Left kidney (tissue), 2 donors: ENCODE data around the gene KRTAP4-11. TPM values are rescaled to one million over a fixed set of nuclear protein-coding genes. Genes with fewer than 3 reads are reported as not detected.
"Not testable (repeated sequence)": the region's sequence is repeated elsewhere in the genome, so short reads cannot be mapped to it uniquely, and the experiment has no call there.

Experiments
- DNase-seq: peaks from one replicate; pipeline ENCODE4 v3.0.0-alpha.2; 2013
- polyA plus RNA-seq: library from polyadenylated mRNA; unstranded; fragments of 120-200 nt; gene quantifications from one replicate; pipeline ENCODE4 v1.2.1, GENCODE V29; 2013; ENCODE audit not compliant: insufficient read length

The KRTAP4-11 gene
- polyA plus RNA-seq, 1 donor = not detected

- DNase-seq = not testable (repeated sequence)
These were observed 33.9 kb downstream of the KRTAP4-11 start, which contains the start of gene KRTAP4-7 for GRCh38 chr17:41084100-41084856. TSS of gene KRTAP4-7 (plus strand) at chr17:41084150. CDS start at chr17:41084207, 57 bp downstream.

- not testable (repeated sequence) for DNase-seq
These were observed 34.7 kb downstream of the KRTAP4-11 start for GRCh38 chr17:41083427-41083826.

- DNase-seq = no peak
These were observed 35.5 kb downstream of the KRTAP4-11 start for GRCh38 chr17:41082626-41083025.

DNA sequence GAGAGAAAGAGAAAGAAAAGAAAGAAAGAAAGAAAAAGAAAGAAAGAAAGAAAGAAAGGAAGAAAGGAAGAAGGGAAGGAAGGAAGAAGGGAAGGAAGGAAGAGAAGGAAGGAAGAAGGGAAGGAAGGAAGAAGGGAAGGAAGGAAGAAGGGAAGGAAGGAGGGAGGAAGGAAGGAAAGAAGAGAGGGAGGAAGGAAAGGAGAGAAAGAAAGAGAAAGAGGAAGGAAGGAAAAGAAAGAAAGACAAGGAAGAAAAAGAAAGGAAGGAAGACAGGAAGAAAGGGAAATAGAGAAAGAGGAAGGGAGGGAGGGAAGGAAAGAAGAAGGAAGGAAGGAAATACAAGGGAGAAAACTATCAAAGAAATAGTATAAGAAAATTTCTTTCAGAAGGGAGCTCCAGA, 41.4 kb downstream of the KRTAP4-11 start:
- no peak for DNase-seq

- DNase-seq = no peak
These were observed 44.5 kb downstream of the KRTAP4-11 start for GRCh38 chr17:41073676-41074075.

GRCh38 chr17:41071606-41072360, 46.4 kb downstream of the KRTAP4-11 start:
- DNase-seq = no peak

GRCh38 chr17:41069031-41069430, 49.1 kb downstream of the KRTAP4-11 start:
- no peak for DNase-seq

DNA sequence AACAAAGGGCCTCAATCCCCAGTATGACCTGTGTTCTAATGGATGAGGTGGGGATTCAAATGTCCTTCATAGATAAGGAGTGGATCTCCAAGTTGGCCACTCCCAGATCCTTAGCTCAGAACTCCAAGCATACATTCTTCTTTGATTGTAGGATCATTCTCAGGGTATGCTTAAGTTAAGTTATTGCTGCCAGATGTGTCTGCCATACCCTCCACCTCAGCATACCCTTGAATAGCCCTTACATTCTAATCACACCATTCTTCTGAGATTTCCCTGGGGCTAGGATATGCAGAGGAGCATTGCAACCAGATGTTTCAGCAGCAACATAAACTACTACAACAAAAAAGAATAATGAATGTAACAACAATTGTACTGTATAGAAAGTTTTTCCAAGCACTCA, 50.9 kb downstream of the KRTAP4-11 start:
- DNase-seq = no peak

Other genes starting within 250 kb of the KRTAP4-11 start
- 0.33 TPM for gene KRT20, start 233.1 kb downstream of the KRTAP4-11 start, polyA plus RNA-seq
- 1.1 TPM for gene KRT23, start 180.7 kb downstream of the KRTAP4-11 start, polyA plus RNA-seq
- gene KRT39, start 151.4 kb downstream of the KRTAP4-11 start, polyA plus RNA-seq = not detected
- gene KRT40, start 134.0 kb downstream of the KRTAP4-11 start, polyA plus RNA-seq = not detected
- not detected for gene KRTAP3-3, start 124.2 kb downstream of the KRTAP4-11 start, polyA plus RNA-seq
- not detected for gene KRTAP3-2, start 118.5 kb downstream of the KRTAP4-11 start, polyA plus RNA-seq
- not detected for gene KRTAP3-1, start 109.2 kb downstream of the KRTAP4-11 start, polyA plus RNA-seq
- gene KRTAP1-5, start 91.2 kb downstream of the KRTAP4-11 start, polyA plus RNA-seq = not detected
- gene KRTAP1-4, start 88.2 kb downstream of the KRTAP4-11 start, polyA plus RNA-seq = not detected
- gene KRTAP1-3, start 83.5 kb downstream of the KRTAP4-11 start, polyA plus RNA-seq = not detected
- gene KRTAP1-1, start 76.9 kb downstream of the KRTAP4-11 start, polyA plus RNA-seq = not detected
- not detected for gene KRTAP2-1, start 71.1 kb downstream of the KRTAP4-11 start, polyA plus RNA-seq
- not detected for gene KRTAP2-2, start 63.1 kb downstream of the KRTAP4-11 start, polyA plus RNA-seq
- not detected for gene KRTAP2-3, start 58.3 kb downstream of the KRTAP4-11 start, polyA plus RNA-seq
- gene KRTAP2-4, start 52.5 kb downstream of the KRTAP4-11 start, polyA plus RNA-seq = not detected
- not detected for gene KRTAP4-7, start 34.2 kb downstream of the KRTAP4-11 start, polyA plus RNA-seq
- gene KRTAP4-8, start 20.2 kb downstream of the KRTAP4-11 start, polyA plus RNA-seq = not detected
- gene KRTAP4-16, start 16.2 kb downstream of the KRTAP4-11 start, polyA plus RNA-seq = not detected
- not detected for gene KRTAP4-9, start 13.0 kb downstream of the KRTAP4-11 start, polyA plus RNA-seq
- not detected for gene KRTAP4-12, start 5.8 kb upstream of the KRTAP4-11 start, polyA plus RNA-seq
- gene KRTAP4-6, start 22.2 kb upstream of the KRTAP4-11 start, polyA plus RNA-seq = not detected
- gene KRTAP4-5, start 31.5 kb upstream of the KRTAP4-11 start, polyA plus RNA-seq = not detected
- not detected for gene KRTAP4-4, start 42.4 kb upstream of the KRTAP4-11 start, polyA plus RNA-seq
- not detected for gene KRTAP4-3, start 49.8 kb upstream of the KRTAP4-11 start, polyA plus RNA-seq
- not detected for gene KRTAP4-2, start 59.8 kb upstream of the KRTAP4-11 start, polyA plus RNA-seq
- not detected for gene KRTAP4-1, start 66.5 kb upstream of the KRTAP4-11 start, polyA plus RNA-seq
- not detected for gene KRTAP9-1, start 71.5 kb upstream of the KRTAP4-11 start, polyA plus RNA-seq
- gene KRTAP9-2, start 108.3 kb upstream of the KRTAP4-11 start, polyA plus RNA-seq = not detected
- gene KRTAP9-3, start 114.1 kb upstream of the KRTAP4-11 start, polyA plus RNA-seq = not detected
- gene KRTAP9-8, start 119.6 kb upstream of the KRTAP4-11 start, polyA plus RNA-seq = not detected
- gene KRTAP9-4, start 131.3 kb upstream of the KRTAP4-11 start, polyA plus RNA-seq = not detected
- gene KRTAP9-9, start 137.0 kb upstream of the KRTAP4-11 start, polyA plus RNA-seq = not detected
- gene KRTAP9-6, start 147.0 kb upstream of the KRTAP4-11 start, polyA plus RNA-seq = 0.42 TPM
- not detected for gene KRTAP9-7, start 157.3 kb upstream of the KRTAP4-11 start, polyA plus RNA-seq
- not detected for gene KRTAP29-1, start 184.5 kb upstream of the KRTAP4-11 start, polyA plus RNA-seq
- not detected for gene KRTAP16-1, start 190.9 kb upstream of the KRTAP4-11 start, polyA plus RNA-seq
- gene KRTAP17-1, start 197.3 kb upstream of the KRTAP4-11 start, polyA plus RNA-seq = not detected
- gene KRT33A, start 232.5 kb upstream of the KRTAP4-11 start, polyA plus RNA-seq = not detected